Measurements from ENCODE around the gene COPRS.

The COPRS gene

DNA sequence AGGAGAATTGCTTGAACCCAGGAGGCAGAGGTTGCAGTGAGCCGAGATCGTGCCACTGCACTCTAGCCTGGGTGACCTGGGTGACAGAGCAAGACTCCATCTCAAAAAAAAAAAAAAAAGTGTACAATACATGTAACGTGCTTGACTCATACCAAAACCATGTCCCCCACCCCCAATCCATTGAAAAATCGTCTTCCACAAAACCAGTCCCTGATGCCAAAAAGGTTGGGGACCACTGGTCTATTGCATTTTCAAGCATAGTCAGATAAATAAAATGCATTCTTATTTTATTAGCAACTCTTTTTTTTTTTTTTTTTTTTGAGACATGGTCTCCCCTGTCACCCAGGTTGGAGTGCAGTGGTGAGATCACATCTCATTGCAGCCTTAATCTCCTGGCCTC lies 52.1 kb downstream of the COPRS start:
- DNase-seq: no peak

DNA sequence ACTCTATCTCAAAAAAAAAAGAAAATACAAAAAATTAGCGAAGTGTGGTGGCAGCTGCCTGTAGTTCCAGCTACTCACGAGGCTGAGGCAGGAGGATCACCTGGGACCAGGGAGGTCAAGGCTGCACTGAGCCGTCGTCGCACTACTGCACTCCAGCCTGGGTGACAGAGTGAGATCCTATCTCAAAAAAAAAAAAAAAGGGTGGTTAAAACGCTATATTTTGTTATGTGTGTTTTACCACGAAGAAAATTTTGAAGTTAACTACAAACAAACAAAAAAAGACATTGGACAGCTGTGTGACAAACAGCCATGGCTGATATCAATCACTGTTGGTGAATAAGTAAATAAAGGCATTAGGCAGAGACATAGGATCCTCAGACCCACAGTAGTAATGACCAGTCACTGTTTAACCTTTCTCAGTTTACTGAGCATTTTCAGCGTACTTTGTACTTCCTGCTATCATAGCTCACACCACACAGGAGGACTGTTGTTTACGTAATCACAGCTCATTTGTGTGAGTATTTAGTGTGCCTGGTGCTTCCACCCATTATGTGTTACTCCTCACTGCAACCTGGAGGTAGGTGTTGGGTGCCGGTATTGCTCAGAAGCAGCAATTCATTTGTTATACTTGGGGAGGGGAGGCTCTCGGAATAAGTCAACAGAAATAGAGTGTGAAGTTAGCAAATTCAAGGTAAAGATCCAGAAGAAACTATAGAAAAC lies 55.4 kb downstream of the COPRS start:
- no peak for DNase-seq

DNA sequence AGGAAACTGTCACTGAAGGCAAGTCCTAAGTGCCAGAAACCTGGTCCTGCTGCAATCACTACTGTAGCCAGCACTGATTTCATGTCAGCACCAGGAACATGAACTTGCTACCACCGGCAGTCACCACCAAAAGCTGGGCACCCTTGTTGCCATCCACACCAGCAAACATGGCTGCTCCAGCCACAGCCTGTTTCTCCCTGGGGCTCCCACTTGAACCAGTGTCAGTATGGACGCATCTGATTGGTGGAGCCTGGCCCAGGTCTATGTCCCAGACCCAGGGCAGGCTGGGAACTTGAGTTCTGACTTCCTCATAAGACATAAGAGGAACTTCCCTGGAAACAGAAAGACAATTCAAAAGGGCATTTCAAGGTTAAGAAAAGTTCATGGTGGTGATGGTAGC lies 56.5 kb downstream of the COPRS start:
- peak in 1 of 2 donors; percentile 48 for DNase-seq

Data from CD4-positive, alpha-beta T cell treated with Interleukin-4 for 1 hour (primary cell).